Stimulated activated CD8-positive, alpha-beta memory T cell treated with anti-CD3 and anti-CD28 coated beads, Interleukin-15, amount 100 ng/mL, for 4 hours (primary cell): ENCODE data around the gene APOL6.

ENCODE experiments used
- DNase-seq, 2 donors: peaks; one replicate each; pipeline ENCODE4 v3.0.0-alpha.2; 2020; ENCODE audit warnings: low read depth in 2 of 2

Gene APOL6

GRCh38 chr22:35648066-35649025, at the start of gene APOL6:
APOL6 (plus strand) TSS chr22:35648446; CDS start chr22:35656426, 7,980 bp downstream.
- DNase-seq = peak; percentile 34 to 55

GRCh38 chr22:35599364-35599763, 48.9 kb upstream of the APOL6 start:
- DNase-seq = no peak

- no peak for DNase-seq
These were observed 47.8 kb upstream of the APOL6 start for GRCh38 chr22:35600476-35600875.

GRCh38 chr22:35601013-35601580, 47.1 kb upstream of the APOL6 start:
- DNase-seq = no peak

- no peak for DNase-seq
These were observed 46.3 kb upstream of the APOL6 start for GRCh38 chr22:35601743-35602615.

GRCh38 chr22:35604621-35605368, 43.5 kb upstream of the APOL6 start:
- no peak for DNase-seq

GRCh38 chr22:35605369-35605680, 42.9 kb upstream of the APOL6 start:
- no peak for DNase-seq

GRCh38 chr22:35605851-35606481, 42.3 kb upstream of the APOL6 start:
- DNase-seq = no peak

GRCh38 chr22:35606916-35607315, 41.3 kb upstream of the APOL6 start:
- DNase-seq = no peak

- no peak for DNase-seq
These were observed 40.2 kb upstream of the APOL6 start for GRCh38 chr22:35608088-35608487.

- DNase-seq = no peak
These were observed 39.0 kb upstream of the APOL6 start for GRCh38 chr22:35609261-35609660.

GRCh38 chr22:35609761-35610160, 38.5 kb upstream of the APOL6 start:
- no peak for DNase-seq

GRCh38 chr22:35610741-35611140, 37.5 kb upstream of the APOL6 start:
- DNase-seq = no peak

- no peak for DNase-seq
These were observed 36.9 kb upstream of the APOL6 start for GRCh38 chr22:35611200-35611890.

- no peak for DNase-seq
These were observed 36.2 kb upstream of the APOL6 start for GRCh38 chr22:35611891-35612576.

GRCh38 chr22:35612903-35613302, 35.3 kb upstream of the APOL6 start:
- no peak for DNase-seq

GRCh38 chr22:35614404-35614803, 33.8 kb upstream of the APOL6 start:
- no peak for DNase-seq

- DNase-seq = no peak
These were observed 33.1 kb upstream of the APOL6 start for GRCh38 chr22:35615156-35615555.

- DNase-seq = no peak
These were observed 32.2 kb upstream of the APOL6 start for GRCh38 chr22:35616043-35616442.
